ENCODE data around the gene RHBDL1. TPM values are rescaled to one million over a fixed set of nuclear protein-coding genes. Genes with fewer than 3 reads are reported as not detected.

The RHBDL1 gene
- total and polyA plus RNA-seq, 7 donors, result 0.06 to 0.42 (median 0.13) TPM

DNA sequence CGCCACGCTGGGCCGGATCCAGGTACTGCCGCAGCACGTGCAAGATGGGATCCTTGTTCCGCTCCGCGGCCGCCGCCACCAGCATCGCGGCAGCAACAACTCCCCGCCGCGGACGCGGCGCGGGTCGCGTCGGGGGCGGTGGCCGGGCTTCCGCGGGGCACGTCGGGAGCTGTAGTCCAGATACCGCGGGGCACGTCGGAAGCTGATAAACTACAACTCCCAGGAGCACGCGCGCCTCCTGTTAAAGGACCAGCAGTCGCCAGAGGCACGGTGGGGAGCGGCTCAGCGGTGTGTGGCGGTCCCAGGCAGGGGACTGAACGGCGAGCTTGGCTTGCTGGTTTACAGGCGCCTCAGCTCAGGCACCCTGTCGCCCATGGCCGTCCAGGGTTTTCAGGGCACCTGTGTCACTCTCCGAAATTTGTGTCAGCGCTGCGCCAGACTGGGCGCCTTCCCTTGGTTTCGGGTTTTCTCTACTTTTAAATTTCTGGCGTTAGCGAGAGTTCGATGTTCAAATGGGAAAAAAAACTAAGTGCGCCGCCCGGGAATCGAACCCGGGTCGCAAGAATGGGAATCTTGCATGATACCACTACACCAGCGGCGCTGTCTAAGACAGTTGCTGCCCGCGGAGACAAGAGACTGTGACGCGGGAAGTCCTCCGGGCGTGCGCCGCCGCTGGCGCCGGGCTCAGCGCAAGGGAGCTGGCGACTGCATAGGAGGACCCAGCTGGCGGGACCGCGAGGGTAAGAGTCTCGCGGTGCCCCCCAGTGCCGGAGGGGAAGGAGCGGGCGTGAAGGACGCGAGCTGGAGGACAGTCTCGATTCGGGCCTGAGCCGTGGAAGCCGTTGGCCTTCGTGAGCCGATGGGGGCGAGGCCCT lies 39.0 kb upstream of the RHBDL1 start, which contains the start of gene METTL26:
Gene METTL26 (minus strand): TSS at position 100 of the 875 bp plus-strand sequence. CDS start 15 bp downstream, at position 85.
- Histone ChIP-seq H3K9me3 (no peaks in the 10 kb centered on the region), H3K4me1 (peaks cover 23% of the 10 kb centered on the region), H3K27ac (peak within 1 kb of the TSS; percentile 90), H3K36me3 (ENCODE audit: insufficient read depth in 1 of 2, low read depth in 1 of 2) (peaks cover 0 to 13% of the 10 kb centered on the region in 2 donors), H3K4me3 (peak within 1 kb of the TSS; percentile 78), H3K27me3 (ENCODE audit: insufficient read depth in 3 of 3, low read length in 2 of 3) (no peaks in the 10 kb centered on the region)
- DNase-seq, result peak; percentile 97 to 98
- ATAC-seq, result peak; percentile 86 to 91 (median 88)
- 0 to 1% (median 0%) methylated on average over 80 to 91 of the region's 91 CpGs for WGBS, 3 donors
- intact Hi-C loops (cut with DNase I), result no loop called here
- TF ChIP-seq, protein P1, sequence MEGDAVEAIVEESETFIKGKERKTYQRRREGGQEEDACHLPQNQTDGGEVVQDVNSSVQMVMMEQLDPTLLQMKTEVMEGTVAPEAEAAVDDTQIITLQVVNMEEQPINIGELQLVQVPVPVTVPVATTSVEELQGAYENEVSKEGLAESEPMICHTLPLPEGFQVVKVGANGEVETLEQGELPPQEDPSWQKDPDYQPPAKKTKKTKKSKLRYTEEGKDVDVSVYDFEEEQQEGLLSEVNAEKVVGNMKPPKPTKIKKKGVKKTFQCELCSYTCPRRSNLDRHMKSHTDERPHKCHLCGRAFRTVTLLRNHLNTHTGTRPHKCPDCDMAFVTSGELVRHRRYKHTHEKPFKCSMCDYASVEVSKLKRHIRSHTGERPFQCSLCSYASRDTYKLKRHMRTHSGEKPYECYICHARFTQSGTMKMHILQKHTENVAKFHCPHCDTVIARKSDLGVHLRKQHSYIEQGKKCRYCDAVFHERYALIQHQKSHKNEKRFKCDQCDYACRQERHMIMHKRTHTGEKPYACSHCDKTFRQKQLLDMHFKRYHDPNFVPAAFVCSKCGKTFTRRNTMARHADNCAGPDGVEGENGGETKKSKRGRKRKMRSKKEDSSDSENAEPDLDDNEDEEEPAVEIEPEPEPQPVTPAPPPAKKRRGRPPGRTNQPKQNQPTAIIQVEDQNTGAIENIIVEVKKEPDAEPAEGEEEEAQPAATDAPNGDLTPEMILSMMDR (IDR thresholded peaks at IDR 0.05), result no peak

DNA sequence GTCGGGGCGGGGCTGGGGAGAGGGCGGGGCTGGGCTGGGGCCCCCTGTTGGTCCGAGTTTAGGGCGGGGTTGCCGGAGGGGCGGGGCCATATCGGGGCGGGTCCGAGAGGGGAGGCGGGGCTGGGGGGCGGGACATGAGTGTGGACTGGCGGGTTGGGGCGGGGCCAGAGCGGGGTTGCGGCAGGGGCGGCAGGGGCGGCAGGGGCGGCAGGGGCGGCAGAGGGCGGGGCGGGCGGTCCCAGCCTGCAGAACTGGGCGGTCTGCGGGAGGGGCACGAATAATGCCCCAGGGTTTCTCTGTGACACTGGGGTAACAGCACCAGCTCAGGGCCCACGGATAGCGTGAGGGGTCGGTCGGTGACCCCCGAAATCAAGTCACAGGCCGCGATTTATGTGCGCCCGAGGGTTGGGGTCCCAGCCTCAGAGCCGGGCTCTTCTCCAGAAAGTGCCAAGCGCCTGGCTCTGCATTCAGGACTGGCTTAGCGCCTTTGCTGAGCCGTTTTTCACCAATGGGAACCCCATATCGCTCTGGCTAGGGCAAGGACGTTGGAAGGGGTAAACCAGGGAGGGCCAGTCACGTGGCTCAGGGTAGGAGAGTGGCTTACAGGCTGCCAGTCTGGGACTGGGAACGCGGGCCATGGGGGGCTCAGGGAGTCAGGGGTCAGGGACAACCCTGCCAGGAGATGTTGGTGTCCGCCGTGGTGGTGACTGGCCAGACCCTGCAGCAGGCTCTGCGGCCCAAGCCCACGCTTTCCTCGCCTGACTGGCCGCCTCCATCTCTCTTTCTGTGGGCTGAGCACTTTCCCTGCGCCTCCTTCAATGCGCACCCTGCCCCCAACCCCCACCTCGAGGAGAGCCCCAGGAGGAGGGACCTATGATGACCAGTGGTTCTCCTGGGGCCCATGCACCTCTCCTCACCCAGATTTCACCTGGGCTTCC lies 38.1 kb upstream of the RHBDL1 start:
- 15 to 21% (median 15%) methylated on average over 33 to 53 of the region's 53 CpGs for WGBS, 3 donors
- Histone ChIP-seq H3K4me3 (peak overlapping the region; percentile 78), H3K36me3 (ENCODE audit: insufficient read depth in 1 of 2, low read depth in 1 of 2) (peaks cover 0 to 13% of the 10 kb centered on the region in 2 donors), H3K27me3 (ENCODE audit: insufficient read depth in 3 of 3, low read length in 2 of 3) (no peaks in the 10 kb centered on the region), H3K4me1 (peaks cover 24% of the 10 kb centered on the region), H3K27ac (peak overlapping the region; percentile 90), H3K9me3 (no peaks in the 10 kb centered on the region)
- TF ChIP-seq, protein P1 (IDR thresholded peaks at IDR 0.05), result no peak
- ATAC-seq, result peak; percentile 79 to 82 (median 80)
- intact Hi-C loops (cut with DNase I), result no loop called here
- DNase-seq, result peak; percentile 93 to 96

DNA sequence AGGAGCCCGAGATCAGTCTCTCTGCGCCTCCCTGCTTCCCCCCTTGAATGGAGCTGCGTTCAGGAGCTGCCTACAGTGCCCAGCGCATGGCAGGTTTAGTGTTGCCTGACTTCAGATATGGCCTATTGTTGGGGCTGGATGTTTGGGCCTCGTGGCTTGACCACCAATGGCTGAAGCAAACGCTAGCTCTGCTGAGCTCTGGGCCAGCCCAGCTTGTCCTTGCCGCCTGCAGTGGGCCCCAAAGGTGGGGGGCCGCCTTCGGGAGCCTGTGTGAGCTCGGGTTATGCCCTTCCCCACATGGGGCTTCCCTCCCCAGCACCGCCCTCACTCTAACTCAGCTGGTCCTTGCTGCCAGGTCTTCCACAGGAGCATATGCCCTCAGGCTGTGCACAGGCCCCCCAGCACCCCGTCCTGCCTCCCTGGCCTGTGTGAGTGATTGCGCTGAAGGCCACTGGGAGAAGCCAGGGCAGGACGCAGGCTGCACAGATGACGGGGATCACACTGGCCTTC lies 37.4 kb upstream of the RHBDL1 start:
- TF ChIP-seq, protein P1 (IDR thresholded peaks at IDR 0.05), result no peak
- H3K27me3 ChIP-seq (ENCODE audit: insufficient read depth in 3 of 3, low read length in 2 of 3), result no peaks in the 10 kb centered on the region
- H3K27ac ChIP-seq, result peak overlapping the region; percentile 61
- H3K4me3 ChIP-seq, result peak overlapping the region; percentile 78
- H3K4me1 ChIP-seq, result peaks cover 31% of the 10 kb centered on the region
- ATAC-seq (no peak), DNase-seq (no peak)
- intact Hi-C loops (cut with DNase I), result no loop called here
- 69 to 78% (median 78%) methylated on average over 15 of the region's 15 CpGs for WGBS, 3 donors
- H3K36me3 ChIP-seq (ENCODE audit: insufficient read depth in 1 of 2, low read depth in 1 of 2), result peaks cover 0 to 13% of the 10 kb centered on the region in 2 donors
- H3K9me3 ChIP-seq, result no peaks in the 10 kb centered on the region

DNA sequence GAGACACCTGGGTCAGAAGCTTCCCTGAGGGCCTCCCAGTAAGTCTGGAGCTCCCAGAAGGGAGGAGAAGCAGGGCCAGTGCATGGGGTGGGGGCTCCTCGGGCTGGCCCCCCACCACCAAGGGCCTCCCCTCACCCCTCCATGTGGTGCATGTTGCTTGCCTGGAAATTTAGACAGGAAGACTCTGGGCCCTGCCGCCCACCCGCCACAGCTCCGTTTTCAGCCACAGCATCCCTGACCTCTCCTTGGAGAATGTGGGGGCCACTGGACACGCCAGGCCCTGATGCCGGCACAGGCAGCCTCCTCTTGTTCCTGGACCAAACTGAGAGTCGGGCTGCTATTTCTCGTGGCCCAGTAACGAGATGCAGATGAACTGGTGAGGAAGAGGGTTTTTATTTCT lies 36.6 kb upstream of the RHBDL1 start:
- Histone ChIP-seq H3K36me3 (ENCODE audit: insufficient read depth in 1 of 2, low read depth in 1 of 2) (peaks cover 0 to 7% of the 10 kb centered on the region in 2 donors), H3K4me1 (peaks cover 38% of the 10 kb centered on the region), H3K27ac (peak overlapping the region; percentile 27), H3K4me3 (no peak overlapping the region), H3K27me3 (ENCODE audit: insufficient read depth in 3 of 3, low read length in 2 of 3) (no peaks in the 10 kb centered on the region), H3K9me3 (no peaks in the 10 kb centered on the region)
- DNase-seq (no peak), ATAC-seq (no peak)
- WGBS, 3 donors, result 66 to 80% (median 71%) methylated on average over 7 to 9 of the region's 9 CpGs
- intact Hi-C loops (cut with DNase I), result loop anchor here in 1 of 2 donors (1.0 kb wide), 1 partner anchor 20 kb away; no protein-coding TSS in a partner anchor
- TF ChIP-seq, protein P1 (IDR thresholded peaks at IDR 0.05), result no peak
